Measurements from ENCODE around the gene NEDD8. TPM values are rescaled to one million over a fixed set of nuclear protein-coding genes. Genes with fewer than 3 reads are reported as not detected.

The NEDD8 gene
- total and polyA plus RNA-seq, 2 of the 4 experiments (the other 2 are of a cell fraction), result 167 to 375 TPM

DNA sequence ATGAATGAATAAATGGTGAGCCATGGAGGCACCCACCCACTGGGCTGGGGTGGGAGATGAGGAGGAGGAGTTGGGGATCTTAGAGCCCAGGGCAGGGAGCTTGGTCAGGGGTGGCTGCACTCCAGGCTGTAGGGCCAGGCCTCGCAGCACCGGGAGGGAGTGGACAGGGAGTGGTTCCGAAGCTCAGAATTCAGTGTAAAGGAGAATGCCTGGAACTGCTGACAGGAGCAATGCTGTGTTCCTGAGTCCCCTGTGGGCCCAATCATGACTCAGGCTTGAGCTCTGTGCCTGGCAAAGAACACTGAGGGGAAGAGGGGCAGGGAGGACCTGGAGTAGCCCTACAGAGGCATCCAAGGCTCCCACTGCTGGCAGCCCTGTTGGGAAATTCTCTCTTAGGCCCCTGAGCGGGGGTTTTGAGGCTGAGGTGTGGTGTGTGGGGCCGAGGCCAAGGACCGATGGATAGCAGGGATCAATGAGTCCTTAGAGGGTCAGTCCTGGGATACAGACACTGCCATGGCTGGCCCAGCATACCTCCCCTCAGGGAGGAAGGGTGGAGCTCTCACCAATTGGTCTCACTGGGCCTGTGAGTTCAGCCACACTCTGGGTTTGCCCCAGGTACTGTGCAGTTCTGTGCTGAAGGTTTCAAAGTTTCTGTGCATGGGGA, 48.8 kb upstream of the NEDD8 start:
- intact Hi-C loops (cut with micrococcal nuclease), result no loop called here
- Histone ChIP-seq H4K20me1 (ENCODE audit: insufficient read depth, low read length) (no peaks in the 10 kb centered on the region; the same call in 1 of the 2 replicates), H3K27ac (ENCODE audit: insufficient read depth, low read length) (no peak overlapping the region), H4K8ac (ENCODE audit: low read depth in 2 of 2, low read length in 2 of 2) (no peak overlapping the region), H3K18ac (ENCODE audit: low read depth, low read length) (no peak overlapping the region), H3K4ac (ENCODE audit: low read depth, low read length) (no peak overlapping the region), H2BK15ac (ENCODE audit: low read depth, low read length) (no peak overlapping the region), H3K79me1 (ENCODE audit: low read depth in 1 of 2, low read length in 2 of 2) (peaks cover 0 to 11% of the 10 kb centered on the region in 2 experiments), H3K9ac (ENCODE audit: low read depth, low read length) (no peak overlapping the region), H3K27me3 (ENCODE audit: control insufficient read depth, insufficient read depth, low read length) (no peaks in the 10 kb centered on the region), H3K9me3 (ENCODE audit: control insufficient read depth, insufficient read depth, low read length) (no peaks in the 10 kb centered on the region), H2AFZ (replicated peaks; ENCODE audit: low read length, poor library complexity) (no peak overlapping the region), H2BK120ac (ENCODE audit: low read depth, low read length) (no peak overlapping the region), H3K4me2 (ENCODE audit: low read depth, low read length) (no peak overlapping the region), H3K14ac (replicated peaks; ENCODE audit: low read depth, low read length) (no peak overlapping the region), H3K56ac (ENCODE audit: extremely low read depth, insufficient read depth, low read length) (no peak overlapping the region), H3K9me1 (ENCODE audit: insufficient read depth, low read length) (no peaks in the 10 kb centered on the region), H3K23ac (ENCODE audit: low read depth, low read length) (no peak overlapping the region), H3K4me1 (ENCODE audit: control insufficient read depth, insufficient read depth, low read length) (no peaks in the 10 kb centered on the region; the same call in 1 of the 2 replicates), H4K91ac (ENCODE audit: insufficient read depth, low read depth, low read length) (no peak overlapping the region), H3K4me3 (ENCODE audit: insufficient read depth, low read depth, low read length) (no peak overlapping the region), H2BK20ac (ENCODE audit: low read depth, low read length) (no peak overlapping the region), H2AK5ac (ENCODE audit: low read depth, low read length) (no peak overlapping the region), H4K5ac (ENCODE audit: low read depth, low read length) (no peak overlapping the region), H3K36me3 (ENCODE audit: control insufficient read depth, insufficient read depth, low read length) (no peaks in the 10 kb centered on the region), H2BK5ac (ENCODE audit: low read depth, low read length, poor library complexity, severe bottlenecking) (no peak overlapping the region), H2AK9ac (replicated peaks; ENCODE audit: low read depth, low read length, poor library complexity) (no peak overlapping the region)
- ChIA-PET CTCF (no interaction called here), POLR2A (ENCODE audit: unreplicated experiment) (no interaction called here)
- in situ Hi-C loops (cut with MboI; ENCODE audit: low sequenced_read_pairs), result no loop called here
- 85% methylated on average over 4 of the region's 6 CpGs; no CpG with 5 or more reads in 1 of the 2 experiments for WGBS, 2 experiments (ENCODE audit: extremely low coverage in 2 of 2, insufficient read length in 1 of 2)
- no peak for DNase-seq
- peak; percentile 43 for ATAC-seq (ENCODE audit: low read depth)
- TF ChIP-seq CHD1 (IDR thresholded peaks at IDR 0.05; ENCODE audit: low read depth, low read length) (no peak), RAD21 (IDR thresholded peaks at IDR 0.05; ENCODE audit: low read length) (no peak), CEBPB (IDR thresholded peaks at IDR 0.05; ENCODE audit: low read depth, low read length) (no peak)
- dilution Hi-C loops (cut with HindIII; ENCODE audit: low sequenced_read_pairs, unreplicated experiment), result no loop called here
- no TSS peak for BruUV-seq (replicated peaks)

All from IMR-90 (cell line).